Suprapubic skin (tissue), 4 donors: ENCODE results near the gene AFAP1L2.

Source experiments
- CTCF ChIP-seq, 2 donors: fragments of 200-600 bp in 1 of 2; fragments of 450-650 bp in 1 of 2; sonication (generic) in 1 of 2; IDR thresholded peaks; one replicate each; pipeline ENCODE4 v1.5.1; 2016 to 2019; ENCODE audit warnings: antibody characterized with exemption in 2 of 2, mild to moderate bottlenecking in 1 of 2, moderate library complexity in 1 of 2
- EP300 ChIP-seq: sonication (generic); formaldehyde crosslinking; IDR thresholded peaks from one replicate; pipeline ENCODE4 v1.6.1; 2017; ENCODE audit warnings: antibody characterized with exemption
- POLR2AphosphoS5 ChIP-seq, 3 donors: sonication (generic); formaldehyde crosslinking; IDR thresholded peaks; one replicate each; pipeline ENCODE4 v1.6.1; 2017; ENCODE audit warnings: antibody characterized with exemption in 3 of 3

GRCh38 chr10:114368057-114368391 lies 36.3 kb downstream of the AFAP1L2 start:
- TF ChIP-seq CTCF (IDR thresholded peaks at IDR 0.05) (no peak), POLR2AphosphoS5 (IDR thresholded peaks at IDR 0.05) (no peak), EP300 (no peak)
